HUES48 (cell line): Measurements from ENCODE around the gene DYNC2H1.
A peak's percentile ranks its signal among the peaks of the same experiment; 100 is the strongest.

ENCODE experiments used
- H3K27ac ChIP-seq: one replicate; pipeline ENCODE4 v1.7.0; 2013; ENCODE audit warnings: low read depth, low read length, inconsistent platforms
- H3K27me3 ChIP-seq: 2 replicates; pipeline ENCODE4 v1.6.1; 2013; ENCODE audit warnings: mild to moderate bottlenecking, low read length; ENCODE audit not compliant: control insufficient read depth, insufficient read depth
- H3K36me3 ChIP-seq: 2 replicates; pipeline ENCODE4 v1.6.1; 2013; ENCODE audit warnings: low read length; ENCODE audit not compliant: control insufficient read depth, insufficient read depth
- H3K4me1 ChIP-seq: 2 replicates; pipeline ENCODE4 v1.6.1; 2013; ENCODE audit warnings: mild to moderate bottlenecking, low read length; ENCODE audit not compliant: control insufficient read depth, insufficient read depth
- H3K4me3 ChIP-seq: 2 replicates; pipeline ENCODE4 v1.5.1; 2013; ENCODE audit warnings: mild to moderate bottlenecking, low read depth, low read length
- H3K9ac ChIP-seq: 2 replicates; pipeline ENCODE4 v1.6.1; 2013; ENCODE audit warnings: mild to moderate bottlenecking, low read depth, low read length, moderate library complexity
- H3K9me3 ChIP-seq: 2 replicates; pipeline ENCODE4 v1.6.1; 2013; ENCODE audit warnings: low read length; ENCODE audit not compliant: control insufficient read depth, insufficient read depth

DYNC2H1 gene, protein sequence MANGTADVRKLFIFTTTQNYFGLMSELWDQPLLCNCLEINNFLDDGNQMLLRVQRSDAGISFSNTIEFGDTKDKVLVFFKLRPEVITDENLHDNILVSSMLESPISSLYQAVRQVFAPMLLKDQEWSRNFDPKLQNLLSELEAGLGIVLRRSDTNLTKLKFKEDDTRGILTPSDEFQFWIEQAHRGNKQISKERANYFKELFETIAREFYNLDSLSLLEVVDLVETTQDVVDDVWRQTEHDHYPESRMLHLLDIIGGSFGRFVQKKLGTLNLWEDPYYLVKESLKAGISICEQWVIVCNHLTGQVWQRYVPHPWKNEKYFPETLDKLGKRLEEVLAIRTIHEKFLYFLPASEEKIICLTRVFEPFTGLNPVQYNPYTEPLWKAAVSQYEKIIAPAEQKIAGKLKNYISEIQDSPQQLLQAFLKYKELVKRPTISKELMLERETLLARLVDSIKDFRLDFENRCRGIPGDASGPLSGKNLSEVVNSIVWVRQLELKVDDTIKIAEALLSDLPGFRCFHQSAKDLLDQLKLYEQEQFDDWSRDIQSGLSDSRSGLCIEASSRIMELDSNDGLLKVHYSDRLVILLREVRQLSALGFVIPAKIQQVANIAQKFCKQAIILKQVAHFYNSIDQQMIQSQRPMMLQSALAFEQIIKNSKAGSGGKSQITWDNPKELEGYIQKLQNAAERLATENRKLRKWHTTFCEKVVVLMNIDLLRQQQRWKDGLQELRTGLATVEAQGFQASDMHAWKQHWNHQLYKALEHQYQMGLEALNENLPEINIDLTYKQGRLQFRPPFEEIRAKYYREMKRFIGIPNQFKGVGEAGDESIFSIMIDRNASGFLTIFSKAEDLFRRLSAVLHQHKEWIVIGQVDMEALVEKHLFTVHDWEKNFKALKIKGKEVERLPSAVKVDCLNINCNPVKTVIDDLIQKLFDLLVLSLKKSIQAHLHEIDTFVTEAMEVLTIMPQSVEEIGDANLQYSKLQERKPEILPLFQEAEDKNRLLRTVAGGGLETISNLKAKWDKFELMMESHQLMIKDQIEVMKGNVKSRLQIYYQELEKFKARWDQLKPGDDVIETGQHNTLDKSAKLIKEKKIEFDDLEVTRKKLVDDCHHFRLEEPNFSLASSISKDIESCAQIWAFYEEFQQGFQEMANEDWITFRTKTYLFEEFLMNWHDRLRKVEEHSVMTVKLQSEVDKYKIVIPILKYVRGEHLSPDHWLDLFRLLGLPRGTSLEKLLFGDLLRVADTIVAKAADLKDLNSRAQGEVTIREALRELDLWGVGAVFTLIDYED (N-terminal part only)

DNA sequence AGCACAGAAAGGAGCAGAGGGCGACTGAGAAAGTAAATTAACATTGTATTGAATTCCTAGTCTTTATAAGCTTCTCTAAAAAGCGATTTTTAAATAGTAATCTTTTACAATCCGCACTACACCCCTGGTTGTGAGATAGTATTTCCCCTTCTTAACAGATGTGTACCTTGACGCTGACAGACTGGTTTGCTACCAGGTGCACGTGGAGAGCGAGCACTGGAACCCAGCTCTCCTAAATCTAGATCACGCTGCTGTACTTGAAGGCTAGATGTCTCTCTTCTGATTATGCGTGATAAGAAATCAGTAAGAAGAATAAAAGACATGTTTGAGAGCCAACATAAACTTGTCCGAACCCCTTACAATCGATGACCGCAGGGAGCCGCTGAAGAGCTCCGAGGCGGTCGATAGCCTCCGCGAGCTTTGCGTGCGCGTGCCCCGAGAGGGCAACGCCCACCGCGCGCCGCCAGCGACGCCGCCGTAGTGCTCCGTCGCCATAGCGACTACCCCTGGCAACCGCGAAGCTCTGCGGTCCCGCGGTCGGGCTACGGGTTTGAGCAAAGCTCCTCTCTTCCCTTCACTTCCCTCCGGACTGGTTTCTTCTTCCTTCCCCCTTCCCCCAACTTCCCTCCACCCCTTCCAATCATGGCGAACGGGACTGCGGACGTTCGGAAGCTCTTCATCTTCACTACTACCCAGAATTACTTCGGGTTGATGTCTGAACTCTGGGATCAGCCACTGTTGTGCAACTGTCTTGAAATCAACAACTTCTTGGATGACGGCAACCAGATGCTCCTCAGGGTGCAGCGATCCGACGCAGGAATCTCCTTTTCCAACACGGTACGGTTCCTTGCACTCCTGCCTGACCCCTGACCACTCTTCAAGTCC lies at the start of gene DYNC2H1:
DYNC2H1 (plus strand) TSS at position 494 of the 885 bp plus-strand sequence; CDS start at position 643, 149 bp downstream.
- no peaks in the 10 kb centered on the region for H3K27me3 ChIP-seq
- peak within 1 kb of the TSS; percentile 81 for H3K27ac ChIP-seq
- H3K4me3 ChIP-seq: peak within 1 kb of the TSS; percentile 98
- peaks cover 4% of the 10 kb centered on the region; the same call in 1 of the 2 replicates for H3K36me3 ChIP-seq
- no peaks in the 10 kb centered on the region for H3K4me1 ChIP-seq
- no peaks in the 10 kb centered on the region for H3K9me3 ChIP-seq
- peak within 1 kb of the TSS; percentile 78 for H3K9ac ChIP-seq

GRCh38 chr11:103061656-103062055 lies 47.6 kb upstream of the DYNC2H1 start:
- Histone ChIP-seq H3K36me3 (peaks cover 89% of the 10 kb centered on the region), H3K9ac (no peak overlapping the region), H3K4me3 (no peak overlapping the region), H3K27me3 (no peaks in the 10 kb centered on the region), H3K4me1 (no peaks in the 10 kb centered on the region), H3K27ac (no peak overlapping the region), H3K9me3 (no peaks in the 10 kb centered on the region)

- Histone ChIP-seq H3K27ac (no peak overlapping the region), H3K9ac (no peak overlapping the region), H3K9me3 (no peaks in the 10 kb centered on the region), H3K27me3 (no peaks in the 10 kb centered on the region), H3K4me1 (peaks cover 11% of the 10 kb centered on the region; the same call in 1 of the 2 replicates), H3K36me3 (peaks cover 70% of the 10 kb centered on the region), H3K4me3 (no peak overlapping the region)
These were observed 42.1 kb upstream of the DYNC2H1 start for GRCh38 chr11:103067118-103067517.

GRCh38 chr11:103069367-103069766 lies 39.9 kb upstream of the DYNC2H1 start:
- peaks cover 11% of the 10 kb centered on the region; the same call in 1 of the 2 replicates for H3K4me1 ChIP-seq
- H3K4me3 ChIP-seq: no peak overlapping the region
- no peaks in the 10 kb centered on the region for H3K27me3 ChIP-seq
- no peak overlapping the region for H3K27ac ChIP-seq
- no peaks in the 10 kb centered on the region for H3K9me3 ChIP-seq
- no peak overlapping the region for H3K9ac ChIP-seq
- peaks cover 58% of the 10 kb centered on the region for H3K36me3 ChIP-seq

GRCh38 chr11:103070142-103070541 lies 39.1 kb upstream of the DYNC2H1 start:
- no peaks in the 10 kb centered on the region for H3K27me3 ChIP-seq
- H3K9me3 ChIP-seq: no peaks in the 10 kb centered on the region
- no peak overlapping the region for H3K9ac ChIP-seq
- H3K4me3 ChIP-seq: no peak overlapping the region
- H3K27ac ChIP-seq: no peak overlapping the region
- peaks cover 11% of the 10 kb centered on the region; the same call in 1 of the 2 replicates for H3K4me1 ChIP-seq
- peaks cover 57% of the 10 kb centered on the region for H3K36me3 ChIP-seq

DNA sequence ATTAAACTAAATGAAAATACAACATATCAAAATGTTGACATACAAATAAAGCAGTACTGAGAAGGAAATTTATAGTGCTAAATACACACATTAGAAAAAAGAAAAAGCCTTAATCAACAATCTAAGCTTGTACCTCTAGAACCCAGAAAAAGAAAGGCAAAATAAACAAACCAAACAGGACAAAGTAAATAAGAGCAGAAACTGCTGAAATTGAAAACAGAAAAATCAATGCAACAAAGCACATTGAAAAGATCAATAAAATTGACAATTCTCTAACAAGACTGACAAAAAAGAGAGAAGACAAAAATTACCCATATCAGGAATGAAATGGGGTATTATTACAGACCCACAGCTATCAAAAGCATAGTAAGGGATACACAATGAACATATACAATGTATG lies 38.2 kb upstream of the DYNC2H1 start:
- no peak overlapping the region for H3K27ac ChIP-seq
- no peak overlapping the region for H3K4me3 ChIP-seq
- no peaks in the 10 kb centered on the region for H3K9me3 ChIP-seq
- H3K4me1 ChIP-seq: peaks cover 11% of the 10 kb centered on the region; the same call in 1 of the 2 replicates
- no peaks in the 10 kb centered on the region for H3K27me3 ChIP-seq
- H3K36me3 ChIP-seq: peaks cover 57% of the 10 kb centered on the region
- H3K9ac ChIP-seq: no peak overlapping the region

DNA sequence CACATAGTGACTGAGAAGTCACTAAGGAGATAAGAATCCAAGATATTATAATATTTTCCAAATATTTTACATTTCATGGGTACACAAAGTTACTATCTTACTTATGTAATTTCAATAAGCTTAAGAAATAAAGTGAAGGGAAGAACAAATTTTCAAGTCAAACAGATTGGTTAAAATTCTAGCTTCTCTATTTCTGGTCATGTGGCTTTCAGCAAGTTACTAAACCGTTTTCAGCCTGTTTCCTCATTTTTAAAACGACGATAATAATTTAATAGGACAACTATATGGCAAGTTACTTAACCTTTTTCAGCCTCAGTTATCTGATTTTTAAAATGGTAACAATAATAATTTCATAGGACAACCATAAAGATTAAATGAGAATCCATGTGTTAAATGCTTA lies 32.9 kb upstream of the DYNC2H1 start:
- Histone ChIP-seq H3K36me3 (peaks cover 78% of the 10 kb centered on the region), H3K9me3 (no peaks in the 10 kb centered on the region), H3K4me1 (no peaks in the 10 kb centered on the region), H3K27ac (no peak overlapping the region), H3K9ac (no peak overlapping the region), H3K4me3 (no peak overlapping the region), H3K27me3 (no peaks in the 10 kb centered on the region)

DNA sequence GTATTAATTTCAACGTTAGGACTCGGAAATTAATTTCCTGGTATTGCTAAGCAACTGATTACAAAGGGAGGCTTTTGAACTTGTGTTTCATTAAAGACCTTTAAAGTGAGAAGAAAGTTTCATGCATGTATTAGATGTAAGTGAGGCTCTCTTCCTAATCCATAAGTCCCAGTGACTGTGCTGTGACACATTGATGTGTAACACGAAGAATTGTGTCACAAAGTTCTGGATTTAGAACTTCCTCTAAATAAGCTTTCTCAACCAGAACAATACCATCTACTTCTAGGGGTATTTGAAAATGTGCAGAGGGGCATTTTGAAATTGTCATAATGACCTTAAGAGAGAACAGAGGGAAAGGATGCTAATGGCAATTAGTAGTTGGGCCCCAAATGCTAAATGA lies 31.7 kb upstream of the DYNC2H1 start:
- Histone ChIP-seq H3K4me3 (no peak overlapping the region), H3K36me3 (peaks cover 87% of the 10 kb centered on the region), H3K9ac (no peak overlapping the region), H3K4me1 (no peaks in the 10 kb centered on the region), H3K27me3 (no peaks in the 10 kb centered on the region), H3K27ac (no peak overlapping the region), H3K9me3 (no peaks in the 10 kb centered on the region)

DNA sequence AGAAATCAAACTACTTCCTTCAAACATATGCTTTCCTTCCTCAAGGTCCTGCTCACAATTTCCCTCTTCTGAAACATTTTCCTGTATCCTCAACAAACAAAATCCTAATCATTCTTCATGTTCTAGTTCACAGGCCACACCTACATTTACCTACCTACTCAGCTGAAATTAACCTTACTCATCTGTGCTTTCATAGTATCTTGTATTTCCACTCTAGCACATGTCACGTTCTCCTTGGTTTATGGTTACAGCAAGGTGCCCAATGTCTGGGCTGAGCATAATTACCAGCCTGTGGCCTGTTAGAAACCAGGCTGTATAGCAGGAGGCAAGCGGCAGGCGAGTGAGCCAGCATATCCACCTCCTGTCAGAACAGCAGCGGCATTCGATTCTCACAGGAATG lies 30.5 kb upstream of the DYNC2H1 start:
- no peaks in the 10 kb centered on the region for H3K27me3 ChIP-seq
- no peak overlapping the region for H3K9ac ChIP-seq
- H3K9me3 ChIP-seq: no peaks in the 10 kb centered on the region
- no peaks in the 10 kb centered on the region for H3K4me1 ChIP-seq
- peaks cover 90% of the 10 kb centered on the region for H3K36me3 ChIP-seq
- no peak overlapping the region for H3K27ac ChIP-seq
- no peak overlapping the region for H3K4me3 ChIP-seq

GRCh38 chr11:103079833-103080232 lies 29.4 kb upstream of the DYNC2H1 start:
- no peak overlapping the region for H3K27ac ChIP-seq
- H3K36me3 ChIP-seq: peaks cover 97% of the 10 kb centered on the region
- no peaks in the 10 kb centered on the region for H3K9me3 ChIP-seq
- no peaks in the 10 kb centered on the region for H3K4me1 ChIP-seq
- H3K9ac ChIP-seq: no peak overlapping the region
- no peaks in the 10 kb centered on the region for H3K27me3 ChIP-seq
- no peak overlapping the region for H3K4me3 ChIP-seq
